OCI-M1 (cell line): ENCODE results near the gene EXD2.
"Not testable (repeated sequence)": the region's sequence is repeated elsewhere in the genome, so short reads cannot be mapped to it uniquely, and the experiment has no call there.

Experiments
- DNase-seq: peaks from one replicate; lab custom pipeline; 2025; lab: John Stamatoyannopoulos, UW

The EXD2 gene

GRCh38 chr14:69249603-69250002 is 58.3 kb downstream of the EXD2 start:
- DNase-seq: no peak

- DNase-seq: no peak
These were observed 61.6 kb downstream of the EXD2 start for GRCh38 chr14:69252851-69253250.

GRCh38 chr14:69259168-69259526 is 67.8 kb downstream of the EXD2 start:
- no peak for DNase-seq

GRCh38 chr14:69259527-69260189 is 68.4 kb downstream of the EXD2 start, which contains the start of gene GALNT16:
GALNT16 (plus strand) TSS chr14:69260158; CDS start chr14:69260291, 133 bp downstream.
- DNase-seq: no peak

GRCh38 chr14:69260190-69260860 is 69.0 kb downstream of the EXD2 start:
- no peak for DNase-seq

GRCh38 chr14:69260861-69261564 is 69.7 kb downstream of the EXD2 start:
- no peak for DNase-seq

GRCh38 chr14:69261761-69262331 is 70.5 kb downstream of the EXD2 start:
- DNase-seq: no peak

GRCh38 chr14:69262516-69262915 is 71.2 kb downstream of the EXD2 start:
- DNase-seq: no peak

GRCh38 chr14:69263364-69263763 is 72.1 kb downstream of the EXD2 start:
- no peak for DNase-seq

- DNase-seq: no peak
These were observed 72.5 kb downstream of the EXD2 start for GRCh38 chr14:69263771-69264170.

GRCh38 chr14:69266572-69267345 is 75.5 kb downstream of the EXD2 start:
- no peak for DNase-seq

- DNase-seq: no peak
These were observed 76.2 kb downstream of the EXD2 start for GRCh38 chr14:69267492-69267891.

- DNase-seq: no peak
These were observed 76.9 kb downstream of the EXD2 start for GRCh38 chr14:69268223-69268622.

- DNase-seq: no peak
These were observed 77.5 kb downstream of the EXD2 start for GRCh38 chr14:69268763-69269162.

- DNase-seq: no peak
These were observed 78.1 kb downstream of the EXD2 start for GRCh38 chr14:69269381-69269780.

GRCh38 chr14:69270097-69270496 is 78.8 kb downstream of the EXD2 start:
- no peak for DNase-seq

- no peak for DNase-seq
These were observed 79.8 kb downstream of the EXD2 start for GRCh38 chr14:69270795-69271708.

GRCh38 chr14:69274321-69274720 is 83.0 kb downstream of the EXD2 start:
- DNase-seq: no peak

- no peak for DNase-seq
These were observed 84.0 kb downstream of the EXD2 start for GRCh38 chr14:69275331-69275730.

- not testable (repeated sequence) for DNase-seq
These were observed 86.1 kb downstream of the EXD2 start for GRCh38 chr14:69277356-69277755.

- DNase-seq: no peak
These were observed 89.5 kb downstream of the EXD2 start for GRCh38 chr14:69280746-69281291.
